Ureter (tissue), 1 donor: Measurements from ENCODE around the gene FBP1. TPM values are rescaled to one million over a fixed set of nuclear protein-coding genes. Genes with fewer than 3 reads are reported as not detected.

Experiments
- DNase-seq: peaks from one replicate; pipeline ENCODE4 v3.0.0-alpha.2; 2020; ENCODE audit warnings: low spot score
- total RNA-seq: library from RNA; stranded (reverse); gene quantifications from one replicate; pipeline ENCODE4 v1.2.4, GENCODE V29; 2023
- donor health status: DM: yes; HTN: yes; CAD: no.

The FBP1 gene
- total RNA-seq, 1 donor from 2014 or later = 231 TPM

DNA sequence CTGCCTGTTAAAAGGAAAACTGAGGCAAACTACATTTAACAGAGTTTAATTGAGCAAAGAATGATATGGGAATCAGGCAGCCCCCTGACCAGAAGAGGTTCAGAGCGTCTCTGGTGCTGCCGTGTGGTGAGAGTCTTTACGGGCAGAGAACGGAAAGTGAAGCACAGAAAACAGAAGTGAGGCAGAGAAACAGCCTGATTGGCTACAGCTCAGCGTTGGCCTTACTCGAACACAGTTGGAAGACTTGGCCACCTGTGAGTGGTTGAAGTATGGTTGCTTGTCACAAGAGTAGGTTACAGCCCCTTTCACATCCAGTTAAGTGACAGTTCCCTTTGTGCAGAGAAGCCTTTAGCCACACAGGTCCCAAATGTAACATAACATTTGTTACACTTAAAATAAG is 16.9 kb upstream of the FBP1 start:
- DNase-seq = no peak

DNA sequence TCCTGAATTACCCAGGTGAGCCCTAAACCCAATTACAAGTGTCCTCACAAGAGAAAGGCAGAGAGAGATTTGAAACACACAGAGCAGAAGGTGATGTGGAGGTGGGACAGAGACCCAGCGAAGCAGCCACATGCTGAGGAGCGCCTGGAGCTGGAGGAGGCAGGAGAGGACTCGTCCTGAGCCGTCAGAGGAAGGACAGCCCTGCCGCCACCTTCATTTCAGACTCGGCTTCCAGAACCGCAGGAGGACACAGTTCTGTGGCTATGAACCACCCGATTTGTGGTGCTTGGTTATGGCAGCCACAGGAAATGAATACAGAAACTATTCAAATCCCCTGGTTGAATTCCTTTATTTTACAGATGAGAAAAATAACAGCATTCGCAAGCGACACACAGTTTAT is 16.4 kb upstream of the FBP1 start:
- no peak for DNase-seq

DNA sequence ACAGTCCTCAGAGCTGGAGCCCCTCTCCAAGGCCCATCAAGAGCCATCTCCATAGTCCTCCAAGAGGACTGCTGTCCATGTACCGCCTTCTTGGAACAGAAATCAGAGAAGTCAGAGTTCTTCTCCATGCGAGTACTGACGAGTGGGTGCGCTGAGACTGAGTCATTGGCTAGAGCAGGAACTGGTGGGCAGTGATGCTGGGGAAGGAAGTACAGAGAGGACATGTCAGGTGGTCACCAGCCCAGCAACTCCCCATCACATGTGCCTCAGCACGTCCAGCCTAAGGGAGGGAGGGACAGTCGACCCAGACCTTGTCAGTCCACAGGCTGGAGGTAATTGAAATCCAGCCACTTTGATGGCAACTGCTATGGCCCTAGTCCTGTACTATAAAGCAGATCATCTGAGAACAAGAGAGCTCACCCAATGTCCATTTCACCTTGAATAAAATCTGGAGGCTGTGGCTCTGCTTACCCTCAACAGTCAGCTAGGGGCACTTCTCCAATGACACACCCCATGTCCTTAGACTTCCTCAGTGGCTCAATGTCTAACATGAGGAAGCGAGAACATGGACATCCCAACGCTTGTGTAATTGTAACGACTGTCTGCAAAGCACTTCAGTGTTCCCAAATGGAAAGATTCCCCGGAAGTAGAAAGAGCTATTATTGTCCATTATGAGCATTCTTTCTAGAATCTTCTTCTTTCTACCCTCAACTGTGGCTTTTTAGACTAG is 15.0 kb upstream of the FBP1 start:
- DNase-seq = no peak

DNA sequence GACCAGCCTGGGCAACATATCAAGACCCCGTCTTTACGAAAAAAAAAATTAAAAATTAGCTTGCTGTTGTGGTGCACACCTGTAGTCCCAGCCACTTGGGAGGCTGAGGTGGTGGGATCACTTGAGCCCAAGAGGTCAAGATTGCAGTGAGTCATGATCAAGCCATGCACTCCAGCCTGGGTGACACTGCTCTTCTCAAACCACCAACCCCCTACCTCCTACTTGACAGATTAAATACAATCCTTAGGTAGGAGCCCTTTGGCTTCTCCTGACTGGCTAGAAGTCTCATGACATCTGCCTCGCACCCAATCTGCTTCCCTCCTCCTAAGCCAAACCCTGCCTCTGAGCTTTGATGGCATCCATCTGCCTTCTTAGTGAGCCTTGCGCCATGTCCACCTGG is 11.6 kb upstream of the FBP1 start:
- DNase-seq = no peak

DNA sequence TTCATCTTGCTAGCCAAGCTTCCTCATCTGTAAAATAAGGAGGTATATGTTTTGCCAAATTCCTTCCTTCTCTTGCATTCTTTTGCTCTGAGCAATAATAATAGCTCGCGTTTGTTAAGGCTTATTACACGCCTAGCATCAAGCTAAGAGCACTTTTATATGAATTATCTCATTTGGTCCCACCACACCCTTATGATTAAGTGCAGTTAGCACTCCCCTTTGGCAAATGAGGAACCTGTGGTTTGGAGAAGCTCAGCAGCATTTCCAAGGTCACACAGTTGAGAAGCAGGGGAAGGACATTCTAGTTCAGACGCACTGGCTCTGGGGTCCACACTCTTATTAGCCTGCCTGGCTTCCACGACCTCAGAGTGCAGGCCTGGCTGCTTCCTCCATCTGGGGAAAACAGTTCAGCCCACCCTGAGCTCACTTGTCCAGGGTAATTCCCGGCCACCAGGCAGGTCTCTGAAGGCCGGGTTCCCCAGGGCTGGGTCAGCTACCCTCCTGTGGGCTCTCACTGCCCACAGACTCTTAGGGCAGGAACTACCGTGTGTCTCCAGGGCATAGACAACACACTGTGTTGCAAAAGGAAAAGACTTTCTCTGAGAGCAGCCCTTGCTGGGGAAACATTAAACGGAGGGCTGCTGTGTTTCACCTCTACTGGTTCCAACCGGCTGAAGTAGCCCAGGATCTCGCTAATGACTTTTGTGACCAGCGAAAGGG is 9.9 kb upstream of the FBP1 start:
- no peak for DNase-seq

DNA sequence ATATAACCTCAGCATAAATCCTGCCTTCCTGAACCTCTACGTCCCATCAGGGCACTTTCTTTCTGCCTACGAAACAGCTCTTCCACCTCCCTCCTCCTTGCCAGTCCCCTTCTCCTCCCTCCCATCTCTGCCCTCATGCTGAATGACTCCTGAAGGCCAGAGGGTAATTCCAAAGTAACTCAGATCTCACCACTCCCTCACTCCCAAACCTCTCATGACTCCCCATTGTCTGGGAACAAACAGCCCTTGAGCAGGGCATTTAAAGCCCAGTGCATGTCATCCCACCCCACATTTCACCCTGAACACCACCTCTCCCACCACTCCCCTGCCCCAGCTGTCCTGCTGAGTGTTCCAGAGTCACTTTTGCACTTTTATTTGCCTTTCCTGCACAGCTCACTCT is 8.9 kb upstream of the FBP1 start:
- no peak for DNase-seq

DNA sequence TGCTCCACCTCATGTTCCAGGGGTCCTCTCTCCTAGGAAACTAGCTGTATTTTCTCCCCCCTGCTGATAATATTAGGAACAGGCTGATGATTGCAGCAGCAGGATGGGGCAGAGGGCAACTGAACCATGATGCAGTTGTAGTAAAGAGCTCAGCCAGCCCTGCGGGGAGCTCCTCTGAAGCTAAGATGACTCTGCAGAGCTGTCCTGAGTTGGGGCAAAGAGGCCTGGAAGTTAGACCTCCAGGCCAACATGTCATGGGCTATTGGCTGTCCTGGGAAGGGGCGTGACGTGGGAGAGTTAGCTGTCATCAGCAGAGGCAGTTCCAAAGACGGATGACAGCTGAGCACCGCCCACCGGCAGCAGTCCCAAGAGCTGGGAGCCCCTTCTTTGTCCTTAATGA is 6.6 kb upstream of the FBP1 start:
- DNase-seq = no peak

DNA sequence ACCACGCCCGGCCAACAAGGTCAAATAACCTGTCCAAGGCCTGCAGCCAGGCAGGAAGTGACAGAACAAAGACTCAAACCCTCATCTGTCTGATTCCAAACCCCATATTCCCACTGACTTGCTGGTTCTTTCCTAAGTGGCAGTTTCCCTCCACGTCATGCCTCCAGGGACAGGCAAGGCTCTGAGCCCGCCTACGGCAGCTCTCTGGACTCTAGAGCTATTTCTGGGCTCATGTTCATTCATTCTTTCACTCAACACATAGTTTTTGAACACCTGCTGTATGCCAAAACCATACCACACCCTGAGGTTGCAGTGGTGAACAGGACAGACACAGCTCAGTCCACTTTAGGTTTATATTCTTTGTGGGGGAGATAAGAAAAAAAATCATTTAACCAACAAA is 5.2 kb upstream of the FBP1 start:
- DNase-seq = no peak

DNA sequence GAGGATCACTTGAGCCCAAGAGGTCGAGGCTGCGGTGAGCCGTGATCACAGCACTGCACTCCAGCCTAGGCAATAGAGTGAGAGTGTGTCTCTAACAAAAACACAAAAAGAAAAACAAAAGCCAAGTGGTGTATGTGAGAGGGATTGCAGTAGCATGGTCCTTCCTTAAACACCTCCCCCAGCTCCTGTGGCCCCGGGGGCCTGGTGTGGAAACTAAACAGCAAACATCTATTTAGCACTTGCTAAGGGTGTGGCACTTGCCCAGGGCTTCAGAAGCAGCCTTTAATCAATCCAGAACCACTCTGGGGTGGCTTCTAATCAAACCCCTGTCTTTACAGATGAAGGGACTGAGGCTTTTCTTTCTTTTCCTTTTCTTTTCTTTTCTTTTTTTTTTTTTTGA is 4.4 kb upstream of the FBP1 start:
- no peak for DNase-seq

DNA sequence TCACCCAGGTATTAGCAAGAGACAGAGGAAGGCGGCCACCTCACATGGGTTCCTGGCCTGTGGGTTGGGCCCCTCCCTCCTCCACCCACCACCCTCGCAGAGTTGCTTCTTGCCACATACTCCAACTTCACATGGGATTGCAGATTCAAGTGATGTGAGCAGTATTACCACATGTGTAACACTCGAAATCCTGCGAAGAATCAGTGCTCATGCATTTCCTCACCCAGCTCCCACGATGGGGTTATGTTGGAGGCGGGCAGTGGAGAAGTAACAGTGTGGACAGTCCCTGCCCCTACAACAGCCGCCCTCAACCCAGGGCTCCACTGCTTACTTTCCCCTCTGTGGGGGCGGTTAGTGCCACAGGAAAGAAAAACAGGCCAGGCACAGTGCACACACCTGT is 3.9 kb upstream of the FBP1 start:
- no peak for DNase-seq

DNA sequence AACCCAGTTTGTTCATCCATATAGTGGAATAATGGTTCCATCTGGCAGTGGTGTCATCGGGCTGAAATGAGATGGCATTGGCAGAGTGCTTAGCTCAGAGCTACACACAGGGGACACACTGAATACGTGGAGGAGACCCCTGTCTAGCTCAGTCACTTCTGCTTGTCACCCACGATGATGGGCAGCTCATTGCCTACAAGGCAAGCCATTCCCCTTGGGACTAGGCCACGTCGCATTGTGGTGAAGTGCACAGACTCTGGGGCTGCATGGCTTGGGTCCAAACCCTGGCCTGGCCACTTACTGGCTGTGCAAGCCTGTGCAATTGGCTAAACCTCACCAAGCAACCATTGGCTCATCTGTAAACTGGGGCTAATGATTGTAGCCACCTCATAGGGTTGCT is 3.2 kb upstream of the FBP1 start:
- DNase-seq = no peak

DNA sequence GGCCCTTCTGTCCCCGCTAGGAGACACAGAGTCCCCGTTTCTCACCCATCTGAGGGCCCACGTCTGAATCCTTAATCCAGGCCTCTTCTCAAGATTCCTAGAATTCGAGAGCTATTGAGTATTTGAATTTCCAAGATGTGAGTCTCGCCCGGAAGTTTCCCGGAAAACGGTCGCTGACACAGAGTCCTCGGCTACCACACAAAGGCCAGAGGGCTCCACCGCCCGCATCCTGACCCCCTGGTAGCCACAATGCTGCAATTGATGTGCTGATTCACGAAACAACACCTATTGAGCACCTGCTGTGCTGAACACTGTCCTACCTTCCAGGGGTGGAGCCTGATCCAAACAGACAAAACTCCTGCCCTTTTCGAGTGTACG is 670 bp upstream of the FBP1 start:
- DNase-seq = no peak

DNA sequence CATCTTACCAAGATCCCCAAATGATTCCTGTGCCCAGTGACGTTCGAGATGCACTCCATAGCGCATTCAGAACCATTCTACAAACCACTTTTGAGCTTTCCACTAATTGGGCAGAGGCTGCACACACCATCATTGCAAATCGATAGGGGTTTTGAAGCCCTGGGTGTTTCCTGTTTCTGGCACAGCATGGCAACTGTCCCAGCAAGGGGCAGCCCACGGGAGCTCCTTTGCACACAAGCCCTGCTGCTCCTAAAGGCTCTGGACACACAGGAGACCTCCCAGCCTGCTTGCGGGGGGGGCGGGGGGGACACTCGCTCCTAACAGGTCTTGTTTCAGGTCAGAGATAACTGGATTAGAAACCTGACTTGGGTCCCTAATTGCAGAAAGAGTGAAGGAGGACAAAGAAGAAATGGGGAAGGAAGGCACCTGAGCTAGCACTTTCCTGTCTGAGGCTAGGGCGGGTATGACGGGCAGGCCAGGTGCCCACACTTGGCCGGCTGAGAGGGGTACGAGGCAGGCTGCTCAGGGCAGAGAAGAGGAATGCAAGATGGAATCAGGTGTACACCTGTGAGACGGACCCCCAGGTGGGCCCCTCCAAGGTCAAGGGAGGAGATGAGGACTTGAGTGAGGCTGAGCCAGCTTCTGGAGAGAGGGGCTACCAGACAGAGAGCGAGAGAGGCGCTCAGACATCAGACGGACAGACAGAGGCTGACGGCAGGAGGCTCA is 820 bp downstream of the FBP1 start:
- DNase-seq = no peak

DNA sequence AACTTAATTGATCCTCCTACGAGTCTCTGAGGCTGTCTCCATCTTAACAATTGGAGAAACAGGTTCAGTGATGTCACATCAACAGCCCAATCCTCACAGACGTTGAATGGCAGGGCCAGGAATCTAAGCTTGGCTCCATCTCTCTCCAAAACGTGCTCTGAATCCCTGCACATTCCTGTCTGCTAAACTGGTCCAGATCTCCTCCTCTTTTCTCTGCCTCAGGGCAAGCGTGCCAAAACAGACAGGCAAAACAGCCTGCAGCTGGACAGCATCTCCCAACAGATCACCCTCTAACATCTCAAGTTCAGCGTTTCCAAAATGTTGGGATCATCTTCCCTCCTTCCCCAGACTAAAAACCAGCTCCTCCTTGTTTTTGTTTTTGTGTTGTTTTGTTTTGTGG is 6.6 kb downstream of the FBP1 start:
- DNase-seq = no peak

DNA sequence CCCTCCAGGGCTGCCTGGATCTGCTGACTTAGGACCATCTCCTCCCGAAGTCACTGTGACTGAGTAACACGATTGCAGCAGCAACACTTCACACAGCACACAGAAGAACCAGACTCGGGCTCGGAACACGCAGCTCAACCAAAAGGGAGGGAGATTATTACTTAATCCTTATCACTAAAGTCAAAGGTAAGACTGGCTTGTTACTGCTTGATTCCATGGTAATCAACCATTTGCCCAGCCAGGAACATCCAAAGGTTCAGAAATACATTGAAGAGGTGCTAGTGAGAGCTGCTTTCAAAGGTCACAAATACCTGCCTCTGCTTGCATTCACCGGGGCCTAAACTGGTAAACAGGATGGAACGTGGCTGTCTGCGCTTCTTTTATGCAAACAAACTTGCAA is 7.7 kb downstream of the FBP1 start:
- no peak for DNase-seq

DNA sequence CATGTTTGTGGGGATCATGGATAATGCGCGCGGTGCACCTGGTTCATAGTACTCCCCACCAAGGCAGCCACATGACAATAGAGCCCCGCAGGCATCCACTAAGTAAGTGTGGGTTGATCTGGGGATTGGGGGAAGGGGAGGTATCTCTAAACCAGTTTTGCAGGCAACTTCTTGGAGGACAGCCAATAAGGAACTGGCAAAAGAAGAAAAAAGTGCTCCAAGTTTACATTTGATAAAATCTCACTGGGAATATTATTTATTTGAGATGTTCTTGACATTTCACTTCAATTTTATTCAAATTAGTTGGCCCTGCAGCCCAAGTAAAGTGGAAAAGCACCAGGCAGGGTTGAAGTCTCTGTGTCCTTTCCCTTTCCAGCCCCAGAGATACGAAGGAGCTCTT is 8.5 kb downstream of the FBP1 start:
- peak; percentile 71 for DNase-seq

DNA sequence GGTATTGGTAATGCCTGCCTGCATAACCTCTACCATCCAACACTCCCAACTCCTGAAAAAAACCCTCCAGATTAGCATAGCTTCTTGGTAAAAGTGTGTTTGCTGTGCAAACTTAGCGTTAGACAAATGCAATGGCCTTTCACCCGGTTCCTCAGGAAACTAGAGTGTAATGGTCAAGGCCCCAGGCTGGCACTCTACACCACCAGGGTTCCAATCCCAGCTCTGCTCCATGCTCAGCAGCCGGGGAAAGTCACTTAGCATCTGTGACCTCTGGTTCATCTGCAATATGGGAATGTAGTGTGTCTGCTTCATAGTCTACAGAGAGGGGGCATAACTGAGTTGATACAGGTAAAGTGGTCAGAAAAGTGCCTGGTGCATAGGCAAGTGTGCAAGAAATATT is 9.0 kb downstream of the FBP1 start:
- no peak for DNase-seq

DNA sequence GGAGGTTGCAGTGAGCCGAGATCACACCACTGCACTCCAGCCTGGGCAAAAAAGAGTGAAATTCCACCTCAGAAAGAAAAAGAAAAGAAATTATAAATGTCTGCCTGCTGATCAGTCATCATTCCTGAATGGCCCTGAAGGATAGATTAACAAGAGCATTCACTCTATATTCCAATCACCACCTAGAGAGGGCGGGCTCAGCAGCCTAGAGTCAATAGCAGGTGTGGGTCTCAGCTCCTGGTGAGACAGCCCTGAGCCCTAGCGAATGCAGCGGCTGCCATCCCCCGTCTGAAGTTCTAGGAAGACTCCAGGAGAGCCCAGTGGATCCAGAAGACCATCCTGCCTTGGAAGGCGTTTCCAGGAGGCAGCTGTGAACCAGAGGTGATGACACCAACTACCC is 12.0 kb downstream of the FBP1 start:
- no peak for DNase-seq

DNA sequence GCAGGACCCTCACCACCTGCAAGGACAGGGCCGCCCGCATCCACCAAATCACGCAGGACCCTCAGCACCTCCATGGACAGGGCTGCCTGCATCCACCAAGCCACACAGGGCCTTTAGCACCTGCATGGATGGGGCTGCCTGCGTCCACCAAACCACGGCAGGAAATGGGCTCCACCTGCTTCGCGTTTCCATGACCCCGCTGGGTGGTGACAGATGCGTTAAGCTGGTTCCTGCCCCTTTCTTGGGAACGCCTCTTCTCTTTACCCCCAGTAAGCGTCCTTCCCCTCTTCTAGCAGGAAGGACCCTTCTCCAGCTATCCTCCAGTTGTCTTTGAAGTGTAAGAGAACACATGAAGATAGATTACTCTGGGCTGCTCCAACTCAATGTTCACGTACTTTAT is 13.5 kb downstream of the FBP1 start:
- DNase-seq = no peak

DNA sequence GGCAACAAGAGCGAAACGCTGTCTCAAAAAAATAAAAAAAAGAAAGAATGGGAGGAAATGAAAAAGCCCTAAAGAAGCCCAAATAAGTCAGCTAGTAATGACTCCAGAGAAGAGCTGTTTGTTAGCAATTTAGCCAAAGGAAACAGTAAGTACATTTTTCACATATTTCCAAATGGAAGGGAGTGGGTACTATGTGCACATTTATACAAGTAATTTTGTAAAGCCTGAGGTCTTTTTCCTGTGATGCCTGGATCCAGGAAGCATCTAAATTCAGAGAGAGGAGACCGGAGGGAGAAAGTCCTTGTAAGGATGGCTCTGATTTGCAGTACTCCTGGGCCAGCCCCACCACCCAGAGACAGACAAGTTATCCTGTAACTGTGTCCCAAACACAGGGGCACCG is 14.7 kb downstream of the FBP1 start:
- no peak for DNase-seq

DNA sequence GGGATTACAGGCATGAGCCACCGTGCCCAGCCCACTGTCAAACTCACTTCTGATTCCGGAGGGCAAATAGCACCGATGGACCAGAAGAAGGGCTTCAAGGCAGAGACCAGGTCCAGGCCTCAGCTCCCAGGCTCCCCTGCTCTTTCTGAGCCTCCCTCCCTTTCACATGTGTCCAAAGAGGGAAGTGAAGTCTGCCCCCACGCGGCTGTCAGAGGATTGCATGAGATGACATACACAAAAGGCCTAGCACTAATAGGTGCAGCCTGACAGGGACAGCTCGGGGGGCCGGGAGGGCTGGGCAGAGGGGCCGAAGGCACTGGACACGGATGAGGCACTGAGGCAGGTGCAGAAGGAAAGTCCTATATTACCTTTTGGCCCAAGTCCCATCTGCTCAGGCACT is 16.1 kb downstream of the FBP1 start:
- DNase-seq = no peak

DNA sequence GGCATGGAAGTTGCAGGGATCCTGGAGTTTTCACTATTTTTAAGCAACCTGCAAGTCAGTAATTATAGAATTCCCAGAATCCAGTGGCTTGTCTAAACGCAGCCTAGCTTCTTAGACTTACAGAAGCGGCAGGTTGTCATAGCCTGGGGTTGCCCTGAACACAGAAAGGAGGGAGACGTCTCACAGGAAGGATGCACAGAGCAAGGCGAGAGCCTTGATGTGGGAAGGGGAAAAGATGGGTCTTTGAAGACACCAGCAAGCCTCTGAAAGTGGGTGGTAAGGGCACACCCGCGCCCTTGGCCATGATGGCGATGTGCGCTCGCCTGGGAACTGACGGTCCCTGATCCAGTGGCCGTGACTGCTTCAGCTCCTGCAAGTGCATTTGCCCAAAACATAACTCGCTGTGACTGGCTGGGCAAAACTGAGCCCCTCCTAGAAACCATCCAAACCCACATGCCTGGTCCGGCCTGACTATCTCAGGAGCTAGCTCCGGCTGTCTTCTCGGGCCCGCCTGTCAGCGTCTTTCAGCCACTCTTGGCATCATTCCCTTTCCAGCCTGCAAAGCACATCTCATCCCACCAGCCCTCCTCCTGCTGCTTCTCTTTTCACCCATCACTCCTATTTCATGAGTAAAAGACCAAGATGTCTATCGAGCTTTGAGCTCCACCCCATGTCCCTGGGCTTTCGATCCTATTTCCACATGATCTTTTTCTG is 17.1 kb downstream of the FBP1 start:
- no peak for DNase-seq

DNA sequence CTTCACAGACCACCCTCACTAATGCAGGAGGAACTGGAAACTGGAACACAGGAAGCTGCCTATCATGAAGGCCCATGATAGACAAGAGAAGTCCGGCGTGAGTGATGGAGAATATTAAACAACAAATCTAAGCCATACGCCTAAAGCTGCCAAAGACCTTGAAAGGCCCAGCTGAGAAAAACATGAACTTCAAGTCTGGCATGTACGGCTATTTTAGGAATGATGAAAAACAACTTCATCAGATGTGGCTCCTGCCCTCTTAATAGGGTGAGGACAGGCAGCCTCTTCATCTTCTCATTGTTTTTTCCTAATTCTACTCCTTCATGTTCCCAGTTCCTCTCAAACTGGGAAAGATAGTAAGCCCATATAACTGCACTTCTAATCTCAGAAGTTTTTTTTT is 20.3 kb downstream of the FBP1 start:
- no peak for DNase-seq
